ENCODE measurements around the gene RERE. TPM values are rescaled to one million over a fixed set of nuclear protein-coding genes. Genes with fewer than 3 reads are reported as not detected.
A peak's percentile ranks its signal among the peaks of the same experiment; 100 is the strongest.

Gene RERE
- total RNA-seq, 1 donor from 2014 or later: 19.2 TPM

DNA sequence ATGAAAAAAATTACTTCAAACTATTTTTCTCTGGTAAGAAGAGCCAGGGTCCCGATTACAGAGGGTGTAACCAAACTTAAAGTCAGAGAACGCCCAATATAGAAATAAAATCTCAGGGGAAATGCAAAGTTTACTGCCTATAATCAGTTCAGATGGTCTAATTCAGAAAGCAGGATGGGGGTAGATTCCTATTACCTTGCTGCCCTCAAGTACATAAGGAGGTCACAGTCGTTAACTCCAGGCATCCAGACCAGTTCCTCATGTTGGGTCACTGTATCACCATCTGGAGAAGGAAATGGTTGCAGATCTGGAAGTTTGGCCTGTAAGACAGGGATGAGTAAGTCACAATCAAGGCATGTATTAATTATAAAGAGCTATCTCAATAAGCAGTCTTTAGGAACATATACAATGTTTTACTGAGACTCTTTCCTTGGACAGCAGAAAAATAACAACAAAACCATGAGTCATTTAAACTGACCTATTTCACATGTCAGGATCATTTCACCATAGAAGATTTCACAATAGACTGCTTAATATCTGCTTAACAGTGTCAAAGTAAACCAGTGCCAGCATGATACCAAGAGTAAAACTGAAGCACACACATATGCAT is 320.1 kb downstream of the RERE start:
- FAIRE-seq (no peak), DNase-seq (ENCODE audit: low read depth) (peak; percentile 66)
- Histone ChIP-seq H3K4me3 (ENCODE audit: low read depth, low read length) (no peak overlapping the region), H3K36me3 (ENCODE audit: control insufficient read depth, insufficient read depth, low read length) (peaks cover 8% of the 10 kb centered on the region), H3K27me3 (ENCODE audit: control insufficient read depth, insufficient read depth, low read length) (no peaks in the 10 kb centered on the region)
- TF ChIP-seq, protein P1, sequence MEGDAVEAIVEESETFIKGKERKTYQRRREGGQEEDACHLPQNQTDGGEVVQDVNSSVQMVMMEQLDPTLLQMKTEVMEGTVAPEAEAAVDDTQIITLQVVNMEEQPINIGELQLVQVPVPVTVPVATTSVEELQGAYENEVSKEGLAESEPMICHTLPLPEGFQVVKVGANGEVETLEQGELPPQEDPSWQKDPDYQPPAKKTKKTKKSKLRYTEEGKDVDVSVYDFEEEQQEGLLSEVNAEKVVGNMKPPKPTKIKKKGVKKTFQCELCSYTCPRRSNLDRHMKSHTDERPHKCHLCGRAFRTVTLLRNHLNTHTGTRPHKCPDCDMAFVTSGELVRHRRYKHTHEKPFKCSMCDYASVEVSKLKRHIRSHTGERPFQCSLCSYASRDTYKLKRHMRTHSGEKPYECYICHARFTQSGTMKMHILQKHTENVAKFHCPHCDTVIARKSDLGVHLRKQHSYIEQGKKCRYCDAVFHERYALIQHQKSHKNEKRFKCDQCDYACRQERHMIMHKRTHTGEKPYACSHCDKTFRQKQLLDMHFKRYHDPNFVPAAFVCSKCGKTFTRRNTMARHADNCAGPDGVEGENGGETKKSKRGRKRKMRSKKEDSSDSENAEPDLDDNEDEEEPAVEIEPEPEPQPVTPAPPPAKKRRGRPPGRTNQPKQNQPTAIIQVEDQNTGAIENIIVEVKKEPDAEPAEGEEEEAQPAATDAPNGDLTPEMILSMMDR (IDR thresholded peaks at IDR 0.05; ENCODE audit: insufficient read depth, low read length, severe bottlenecking): no peak

DNA sequence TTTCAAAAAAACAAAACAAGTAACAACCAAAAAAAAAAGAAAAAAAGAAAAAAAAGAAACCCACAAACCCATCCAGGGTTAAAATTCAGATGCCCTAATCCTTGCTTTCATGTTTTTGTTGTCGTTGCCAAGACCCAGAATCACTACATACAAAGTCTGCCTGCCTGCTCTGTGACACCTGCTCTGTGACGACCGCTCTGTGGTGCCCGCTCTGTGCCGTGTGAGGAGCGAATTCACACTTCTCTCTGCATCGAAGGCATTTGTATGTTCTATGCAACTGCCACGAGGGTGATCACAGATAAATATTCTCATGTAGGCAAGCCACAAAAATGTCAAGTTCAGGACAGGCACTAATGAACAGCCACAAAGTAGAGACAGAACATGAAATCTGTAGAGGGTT is 321.0 kb downstream of the RERE start:
- no peak overlapping the region for H3K4me3 ChIP-seq (ENCODE audit: low read depth, low read length)
- H3K27me3 ChIP-seq (ENCODE audit: control insufficient read depth, insufficient read depth, low read length): no peaks in the 10 kb centered on the region
- FAIRE-seq: no peak
- DNase-seq (ENCODE audit: low read depth): no peak
- peaks cover 8% of the 10 kb centered on the region for H3K36me3 ChIP-seq (ENCODE audit: control insufficient read depth, insufficient read depth, low read length)
- TF ChIP-seq, protein P1 (IDR thresholded peaks at IDR 0.05; ENCODE audit: insufficient read depth, low read length, severe bottlenecking): no peak

DNA sequence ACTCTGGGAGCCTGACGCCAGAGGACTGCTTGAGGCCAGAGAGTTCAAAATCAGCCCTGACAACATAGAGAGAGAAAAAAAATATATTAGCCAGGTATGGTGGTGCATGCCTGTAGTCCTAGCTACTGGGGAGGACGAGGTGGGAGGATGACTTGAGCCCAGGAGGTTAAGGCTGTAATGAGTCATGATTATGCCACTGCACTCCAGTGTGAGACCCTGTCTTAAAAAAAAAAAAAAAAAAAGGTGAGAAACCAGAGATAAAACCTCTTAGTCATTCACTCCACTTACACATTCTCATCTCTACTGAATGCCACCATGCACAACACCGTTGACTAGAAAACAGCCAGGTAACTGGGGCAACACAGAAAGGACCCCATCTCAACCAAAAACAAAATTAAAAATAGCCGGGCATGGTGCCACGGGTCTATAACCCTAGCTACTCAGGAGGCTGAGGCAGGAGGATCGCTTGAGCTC is 321.5 kb downstream of the RERE start:
- FAIRE-seq (no peak), DNase-seq (ENCODE audit: low read depth) (peak; percentile 39)
- TF ChIP-seq, protein P1 (IDR thresholded peaks at IDR 0.05; ENCODE audit: insufficient read depth, low read length, severe bottlenecking): no peak
- H3K36me3 ChIP-seq (ENCODE audit: control insufficient read depth, insufficient read depth, low read length): peaks cover 8% of the 10 kb centered on the region
- no peak overlapping the region for H3K4me3 ChIP-seq (ENCODE audit: low read depth, low read length)
- H3K27me3 ChIP-seq (ENCODE audit: control insufficient read depth, insufficient read depth, low read length): no peaks in the 10 kb centered on the region

DNA sequence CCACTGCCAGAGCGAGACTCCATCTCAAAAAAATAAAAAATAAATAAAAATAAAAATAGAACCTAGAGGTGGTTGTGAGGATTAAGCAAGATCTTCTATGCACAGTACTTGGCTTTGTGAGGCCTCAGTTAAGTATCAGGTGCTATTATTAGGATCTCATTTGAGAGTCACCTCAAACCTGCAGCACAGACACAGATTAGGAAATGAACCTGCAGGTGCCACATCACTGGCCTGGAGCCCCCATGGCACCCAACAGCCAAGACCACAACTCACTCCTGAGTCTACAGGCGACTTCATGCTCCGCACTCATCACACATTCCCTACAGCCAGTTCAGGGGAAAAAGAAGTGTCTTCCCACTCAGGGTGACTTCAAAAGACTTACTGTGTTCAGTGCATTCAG is 322.8 kb downstream of the RERE start:
- Histone ChIP-seq H3K36me3 (ENCODE audit: control insufficient read depth, insufficient read depth, low read length) (peaks cover 8% of the 10 kb centered on the region), H3K4me3 (ENCODE audit: low read depth, low read length) (no peak overlapping the region), H3K27me3 (ENCODE audit: control insufficient read depth, insufficient read depth, low read length) (no peaks in the 10 kb centered on the region)
- FAIRE-seq (no peak), DNase-seq (ENCODE audit: low read depth) (no peak)
- TF ChIP-seq, protein P1 (IDR thresholded peaks at IDR 0.05; ENCODE audit: insufficient read depth, low read length, severe bottlenecking): no peak

DNA sequence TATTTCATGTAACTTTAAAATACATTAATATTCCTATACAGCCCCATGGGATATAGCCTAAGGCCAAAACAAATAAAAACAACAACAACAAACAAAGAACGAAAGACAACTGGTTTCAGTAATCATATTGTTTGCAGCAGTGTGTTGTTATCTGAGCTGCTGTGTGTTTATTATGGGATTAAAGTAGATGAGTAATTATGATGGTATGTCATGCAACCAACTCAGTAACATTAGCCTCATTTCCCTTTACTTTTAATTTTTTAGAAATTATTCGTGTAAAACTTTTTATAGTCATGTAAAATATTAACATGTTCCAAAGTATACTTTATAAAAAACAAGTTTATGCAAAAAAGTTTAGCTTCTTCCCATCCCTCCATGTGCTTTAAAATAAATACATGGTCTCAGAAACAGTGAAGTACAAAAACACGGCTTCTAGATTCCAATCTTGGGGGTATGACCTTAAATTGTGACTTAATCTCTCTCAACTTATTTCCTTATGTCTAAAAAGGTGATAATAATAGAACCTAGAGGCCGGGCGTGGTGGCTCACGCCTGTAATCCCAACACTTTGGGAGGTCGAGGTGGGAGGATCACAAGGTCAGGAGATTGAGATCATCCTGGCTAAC is 323.4 kb downstream of the RERE start:
- Histone ChIP-seq H3K36me3 (ENCODE audit: control insufficient read depth, insufficient read depth, low read length) (peaks cover 8% of the 10 kb centered on the region), H3K27me3 (ENCODE audit: control insufficient read depth, insufficient read depth, low read length) (no peaks in the 10 kb centered on the region), H3K4me3 (ENCODE audit: low read depth, low read length) (no peak overlapping the region)
- FAIRE-seq (no peak), DNase-seq (ENCODE audit: low read depth) (peak; percentile 67)
- TF ChIP-seq, protein P1 (IDR thresholded peaks at IDR 0.05; ENCODE audit: insufficient read depth, low read length, severe bottlenecking): no peak

Measured in bronchial epithelial cell (primary cell).